Memory B cell (primary cell): ENCODE measurements around the gene NENF.
"Not testable (repeated sequence)": the region's sequence is repeated elsewhere in the genome, so short reads cannot be mapped to it uniquely, and the experiment has no call there.

ENCODE experiments used
- ATAC-seq: fragments of 150-1000 bp; cut with Tn5 transposase; 2 replicates; pipeline ENCODE4 v1.10.0; 2021; ENCODE audit warnings: low read depth, mild to moderate bottlenecking, moderate library complexity
- DNase-seq, 2 donors: peaks; one replicate each; pipeline ENCODE4 v3.0.0; 2022; ENCODE audit warnings: low spot score in 2 of 2
- H3K27ac Mint-ChIP-seq: one replicate; pipeline ENCODE4 v1.8.0; 2022; ENCODE audit warnings: mild to moderate bottlenecking, moderate library complexity, mixed read lengths
- H3K27me3 Mint-ChIP-seq: one replicate; pipeline ENCODE4 v1.8.0; 2022; ENCODE audit warnings: mixed read lengths
- H3K36me3 Mint-ChIP-seq: one replicate; pipeline ENCODE4 v1.8.0; 2022; ENCODE audit warnings: mild to moderate bottlenecking, mixed read lengths
- H3K4me1 Mint-ChIP-seq: one replicate; pipeline ENCODE4 v1.8.0; 2022; ENCODE audit warnings: mixed read lengths
- H3K4me3 Mint-ChIP-seq: one replicate; pipeline ENCODE4 v1.8.0; 2022; ENCODE audit warnings: mild to moderate bottlenecking, moderate library complexity, mixed read lengths
- H3K9me3 Mint-ChIP-seq: one replicate; pipeline ENCODE4 v1.8.0; 2022; ENCODE audit warnings: mixed read lengths

Gene NENF

GRCh38 chr1:212432661-212433576, at the start of gene NENF:
Gene NENF, plus strand, starts transcription at chr1:212432920. Its CDS starts 24 bp downstream, at chr1:212432944.
- H3K4me1 Mint-ChIP-seq = peaks cover 19% of the 10 kb centered on the region
- DNase-seq (peak; percentile 69 to 77), ATAC-seq (peak; percentile 99)
- H3K27me3 Mint-ChIP-seq = no peaks in the 10 kb centered on the region
- H3K4me3 Mint-ChIP-seq = peak within 1 kb of the TSS; percentile 80
- peaks cover 2% of the 10 kb centered on the region for H3K36me3 Mint-ChIP-seq
- H3K27ac Mint-ChIP-seq = peak within 1 kb of the TSS; percentile 38
- no peaks in the 10 kb centered on the region for H3K9me3 Mint-ChIP-seq

- ATAC-seq (no peak), DNase-seq (no peak)
- Mint-ChIP-seq H3K27ac (no peak overlapping the region), H3K27me3 (no peaks in the 10 kb centered on the region), H3K4me1 (peaks cover 5% of the 10 kb centered on the region), H3K9me3 (peaks cover 3% of the 10 kb centered on the region), H3K36me3 (peaks cover 53% of the 10 kb centered on the region), H3K4me3 (no peak overlapping the region)
These were observed 46.7 kb upstream of the NENF start for GRCh38 chr1:212386029-212386428.

- no peak for ATAC-seq
- Mint-ChIP-seq H3K27me3 (no peaks in the 10 kb centered on the region), H3K4me1 (peaks cover 5% of the 10 kb centered on the region), H3K27ac (no peak overlapping the region), H3K9me3 (peaks cover 9% of the 10 kb centered on the region), H3K4me3 (no peak overlapping the region), H3K36me3 (peaks cover 57% of the 10 kb centered on the region)
- DNase-seq = no peak
These were observed 43.6 kb upstream of the NENF start for GRCh38 chr1:212388985-212389716.

GRCh38 chr1:212395678-212396437, 36.9 kb upstream of the NENF start:
- not testable (repeated sequence) for ATAC-seq, H3K27ac Mint-ChIP-seq, DNase-seq, H3K4me3 Mint-ChIP-seq, H3K4me1 Mint-ChIP-seq, H3K27me3 Mint-ChIP-seq
- Mint-ChIP-seq H3K36me3 (peaks cover 42% of the 10 kb centered on the region), H3K9me3 (peaks cover 14% of the 10 kb centered on the region)

GRCh38 chr1:212396638-212397037, 36.1 kb upstream of the NENF start:
- Mint-ChIP-seq H3K36me3 (peaks cover 37% of the 10 kb centered on the region), H3K4me3 (no peak overlapping the region), H3K27ac (no peak overlapping the region), H3K4me1 (peaks cover 6% of the 10 kb centered on the region), H3K27me3 (no peaks in the 10 kb centered on the region), H3K9me3 (peaks cover 12% of the 10 kb centered on the region)
- no peak for DNase-seq
- no peak for ATAC-seq

GRCh38 chr1:212397171-212397570, 35.5 kb upstream of the NENF start:
- Mint-ChIP-seq H3K4me1 (peaks cover 6% of the 10 kb centered on the region), H3K27ac (no peak overlapping the region), H3K36me3 (peaks cover 35% of the 10 kb centered on the region), H3K4me3 (no peak overlapping the region), H3K9me3 (peaks cover 12% of the 10 kb centered on the region), H3K27me3 (no peaks in the 10 kb centered on the region)
- DNase-seq = no peak
- no peak for ATAC-seq

- Mint-ChIP-seq H3K27ac (no peak overlapping the region), H3K4me1 (peaks cover 14% of the 10 kb centered on the region), H3K9me3 (peaks cover 7% of the 10 kb centered on the region), H3K36me3 (peaks cover 43% of the 10 kb centered on the region), H3K27me3 (no peaks in the 10 kb centered on the region), H3K4me3 (no peak overlapping the region)
- DNase-seq (no peak), ATAC-seq (no peak)
These were observed 31.7 kb upstream of the NENF start for GRCh38 chr1:212401042-212401441.

GRCh38 chr1:212401838-212402582, 30.7 kb upstream of the NENF start:
- ATAC-seq = no peak
- Mint-ChIP-seq H3K36me3 (peaks cover 37% of the 10 kb centered on the region), H3K4me3 (no peak overlapping the region), H3K4me1 (peaks cover 14% of the 10 kb centered on the region), H3K27ac (no peak overlapping the region), H3K27me3 (no peaks in the 10 kb centered on the region), H3K9me3 (peaks cover 4% of the 10 kb centered on the region)
- no peak for DNase-seq

- H3K36me3 Mint-ChIP-seq = peaks cover 32% of the 10 kb centered on the region
- H3K9me3 Mint-ChIP-seq = no peaks in the 10 kb centered on the region
- ATAC-seq = no peak
- H3K27me3 Mint-ChIP-seq = no peaks in the 10 kb centered on the region
- no peak for DNase-seq
- H3K4me1 Mint-ChIP-seq = peaks cover 14% of the 10 kb centered on the region
- no peak overlapping the region for H3K27ac Mint-ChIP-seq
- no peak overlapping the region for H3K4me3 Mint-ChIP-seq
These were observed 29.9 kb upstream of the NENF start for GRCh38 chr1:212402666-212403321.

GRCh38 chr1:212410231-212410820, 22.4 kb upstream of the NENF start:
- ATAC-seq = no peak
- H3K36me3 Mint-ChIP-seq = peaks cover 22% of the 10 kb centered on the region
- peaks cover 25% of the 10 kb centered on the region for H3K4me1 Mint-ChIP-seq
- H3K27me3 Mint-ChIP-seq = no peaks in the 10 kb centered on the region
- no peak for DNase-seq
- H3K4me3 Mint-ChIP-seq = no peak overlapping the region
- no peaks in the 10 kb centered on the region for H3K9me3 Mint-ChIP-seq
- H3K27ac Mint-ChIP-seq = no peak overlapping the region

- H3K36me3 Mint-ChIP-seq = peaks cover 19% of the 10 kb centered on the region
- H3K4me3 Mint-ChIP-seq = no peak overlapping the region
- ATAC-seq (no peak), DNase-seq (no peak)
- H3K27ac Mint-ChIP-seq = no peak overlapping the region
- no peaks in the 10 kb centered on the region for H3K27me3 Mint-ChIP-seq
- peaks cover 34% of the 10 kb centered on the region for H3K4me1 Mint-ChIP-seq
- no peaks in the 10 kb centered on the region for H3K9me3 Mint-ChIP-seq
These were observed 20.3 kb upstream of the NENF start for GRCh38 chr1:212412374-212412773.

- Mint-ChIP-seq H3K4me3 (peak overlapping the region; percentile 99), H3K9me3 (no peaks in the 10 kb centered on the region), H3K27me3 (no peaks in the 10 kb centered on the region), H3K27ac (peak overlapping the region; percentile 96), H3K4me1 (peaks cover 34% of the 10 kb centered on the region), H3K36me3 (peaks cover 19% of the 10 kb centered on the region)
- no peak for DNase-seq
- no peak for ATAC-seq
These were observed 18.8 kb upstream of the NENF start for GRCh38 chr1:212413902-212414327.
